ENCODE results near the gene FGD6. TPM values are rescaled to one million over a fixed set of nuclear protein-coding genes. Genes with fewer than 3 reads are reported as not detected.

FGD6 gene
- total and polyA plus RNA-seq, 2 experiments from 2014 or later = 12.9 to 32.4 TPM

- TF ChIP-seq ZNF462 (CRISPR knock-in tag; IDR thresholded peaks at IDR 0.05) (no peak), CTCF (conservative IDR thresholded peaks at IDR 0.05; ENCODE audit: low read depth in 2 of 2) (no peak), CREB1 (CRISPR knock-in tag; IDR thresholded peaks at IDR 0.05; ENCODE audit: low read depth) (no peak), EZH2phosphoT487 (IDR thresholded peaks at IDR 0.05; ENCODE audit: unreplicated experiment) (no peak), POLR2AphosphoS5 (IDR thresholded peaks at IDR 0.05; ENCODE audit: low read depth) (no peak), EZH2 (IDR thresholded peaks at IDR 0.05; ENCODE audit: low read depth, unreplicated experiment) (no peak), STAT1 (IDR thresholded peaks at IDR 0.05; ENCODE audit: unreplicated experiment) (no peak), ZNF114 (CRISPR knock-in tag; IDR thresholded peaks at IDR 0.05) (no peak)
These were observed 109.9 kb downstream of the FGD6 start (continued) for GRCh38 chr12:95107362-95107761.

- Histone ChIP-seq H3K27me3 (ENCODE audit: insufficient read depth) (no peaks in the 10 kb centered on the region), H2AFZ (no peak overlapping the region), H3K4me2 (no peak overlapping the region), H3K36me3 (ENCODE audit: insufficient read depth) (peaks cover 29% of the 10 kb centered on the region), H3K27ac (ENCODE audit: low read depth) (peak overlapping the region; percentile 30; the same call in 1 of the 2 replicates), H3K79me2 (replicated peaks; ENCODE audit: insufficient read depth) (no peaks in the 10 kb centered on the region), H3K4me1 (ENCODE audit: insufficient read depth) (no peaks in the 10 kb centered on the region), H3K9me2 (ENCODE audit: insufficient read depth) (no peaks in the 10 kb centered on the region), H3K4me3 (no peak overlapping the region), H3F3A (replicated peaks; ENCODE audit: low read depth) (no peaks in the 10 kb centered on the region), H4K20me1 (replicated peaks; ENCODE audit: insufficient read depth) (no peaks in the 10 kb centered on the region; the same call in 1 of the 2 replicates)
- H3K4me1 Mint-ChIP-seq = no peaks in the 10 kb centered on the region
- peaks cover 51% of the 10 kb centered on the region for H3K36me3 Mint-ChIP-seq (ENCODE audit: low read depth)
- peak overlapping the region; percentile 69; the same call in 1 of the 2 replicates for H3K27ac Mint-ChIP-seq
- ATAC-seq (no peak), DNase-seq (ENCODE audit: low spot score) (no peak)
- H3K9me3 Mint-ChIP-seq = no peaks in the 10 kb centered on the region
- H3K4me3 Mint-ChIP-seq = no peak overlapping the region
- H3K27me3 Mint-ChIP-seq (ENCODE audit: insufficient read depth, low read depth, poor library complexity) = no peaks in the 10 kb centered on the region
- no peak for TF ChIP-seq STAT1 (IDR thresholded peaks at IDR 0.05; ENCODE audit: unreplicated experiment)
- TF ChIP-seq EZH2phosphoT487 (IDR thresholded peaks at IDR 0.05; ENCODE audit: unreplicated experiment) = no peak
- TF ChIP-seq ZNF462 (CRISPR knock-in tag; IDR thresholded peaks at IDR 0.05) = no peak
These were observed 111.7 kb downstream of the FGD6 start for GRCh38 chr12:95105540-95105939.
